Cardiac muscle cell (in vitro differentiated cells and primary cell): ENCODE measurements around the gene APEX1. TPM values are rescaled to one million over a fixed set of nuclear protein-coding genes. Genes with fewer than 3 reads are reported as not detected.
A peak's percentile ranks its signal among the peaks of the same experiment; 100 is the strongest.

Experiments used
- DNase-seq, 2 donors: peaks; one replicate each; pipeline versions ENCODE4 v3.0.0 to v3.0.0-alpha.2; 2010 to 2017; ENCODE audit warnings: low read depth in 1 of 2, low spot score in 1 of 2
- H3K27ac ChIP-seq: fragments of 200-600 bp; sonication (generic); 2 replicates; pipeline ENCODE4 v1.5.1; 2016
- H3K27me3 ChIP-seq: fragments of 200-600 bp; sonication (generic); 2 replicates; pipeline ENCODE4 v1.6.0; 2016; ENCODE audit warnings: control low read depth
- H3K36me3 ChIP-seq: fragments of 200-600 bp; sonication (generic); 2 replicates; pipeline ENCODE4 v1.5.1; 2016; ENCODE audit warnings: control low read depth
- H3K4me1 ChIP-seq: fragments of 200-600 bp; sonication (generic); 2 replicates; pipeline ENCODE4 v1.8.1; 2017; ENCODE audit warnings: low read depth, mild to moderate bottlenecking, mixed run types
- H3K4me3 ChIP-seq: fragments of 200-600 bp; sonication (generic); 2 replicates; pipeline ENCODE4 v1.5.1; 2016; ENCODE audit warnings: mild to moderate bottlenecking
- H3K9me3 ChIP-seq: fragments of 200-600 bp; sonication (generic); 2 replicates; pipeline ENCODE4 v1.5.1; 2017; ENCODE audit warnings: low read depth, mild to moderate bottlenecking, control low read depth
- CTCF ChIP-seq: IDR thresholded peaks from 2 replicates; pipeline ENCODE4 v1.5.1; 2012; ENCODE audit warnings: low read depth, mild to moderate bottlenecking, low read length
- polyA plus RNA-seq: library from polyadenylated mRNA; unstranded; fragments of >200 nt; fragmentation: Nextera tagmentation; extraction: Ambion mirVana; gene quantifications from 2 replicates; pipeline ENCODE4 v1.2.1, GENCODE V29; 2016
- total RNA-seq: library from RNA; depleted of rRNA; stranded (reverse); fragments of >200 nt; gene quantifications from 2 replicates; pipeline ENCODE4 v1.2.3, GENCODE V29; 2016

APEX1 gene
- total and polyA plus RNA-seq, 2 experiments from 2014 or later = 185 to 358 TPM

GRCh38 chr14:20455355-20456300 is 602 bp downstream of the APEX1 start:
- TF ChIP-seq CTCF = no peak
- peaks cover 22% of the 10 kb centered on the region for H3K36me3 ChIP-seq
- peak; percentile 82 to 91 for DNase-seq
- peaks cover 14% of the 10 kb centered on the region for H3K4me1 ChIP-seq
- H3K4me3 ChIP-seq = peak overlapping the region; percentile 51
- no peaks in the 10 kb centered on the region for H3K27me3 ChIP-seq
- peak overlapping the region; percentile 99 for H3K27ac ChIP-seq
- H3K9me3 ChIP-seq = no peaks in the 10 kb centered on the region

- Histone ChIP-seq H3K4me1 (peaks cover 14% of the 10 kb centered on the region), H3K36me3 (peaks cover 20% of the 10 kb centered on the region), H3K4me3 (no peak overlapping the region), H3K27ac (peak overlapping the region; percentile 99), H3K27me3 (no peaks in the 10 kb centered on the region), H3K9me3 (no peaks in the 10 kb centered on the region)
- no peak for TF ChIP-seq CTCF
- DNase-seq = no peak
These were observed 1.9 kb downstream of the APEX1 start for GRCh38 chr14:20456971-20457370.

- H3K27ac ChIP-seq = peak overlapping the region; percentile 46
- H3K27me3 ChIP-seq = no peaks in the 10 kb centered on the region
- H3K36me3 ChIP-seq = peaks cover 20% of the 10 kb centered on the region
- peaks cover 14% of the 10 kb centered on the region for H3K4me1 ChIP-seq
- H3K4me3 ChIP-seq = no peak overlapping the region
- no peak for TF ChIP-seq CTCF
- no peak for DNase-seq
- no peaks in the 10 kb centered on the region for H3K9me3 ChIP-seq
These were observed 3.2 kb downstream of the APEX1 start for GRCh38 chr14:20458031-20458789.

DNA sequence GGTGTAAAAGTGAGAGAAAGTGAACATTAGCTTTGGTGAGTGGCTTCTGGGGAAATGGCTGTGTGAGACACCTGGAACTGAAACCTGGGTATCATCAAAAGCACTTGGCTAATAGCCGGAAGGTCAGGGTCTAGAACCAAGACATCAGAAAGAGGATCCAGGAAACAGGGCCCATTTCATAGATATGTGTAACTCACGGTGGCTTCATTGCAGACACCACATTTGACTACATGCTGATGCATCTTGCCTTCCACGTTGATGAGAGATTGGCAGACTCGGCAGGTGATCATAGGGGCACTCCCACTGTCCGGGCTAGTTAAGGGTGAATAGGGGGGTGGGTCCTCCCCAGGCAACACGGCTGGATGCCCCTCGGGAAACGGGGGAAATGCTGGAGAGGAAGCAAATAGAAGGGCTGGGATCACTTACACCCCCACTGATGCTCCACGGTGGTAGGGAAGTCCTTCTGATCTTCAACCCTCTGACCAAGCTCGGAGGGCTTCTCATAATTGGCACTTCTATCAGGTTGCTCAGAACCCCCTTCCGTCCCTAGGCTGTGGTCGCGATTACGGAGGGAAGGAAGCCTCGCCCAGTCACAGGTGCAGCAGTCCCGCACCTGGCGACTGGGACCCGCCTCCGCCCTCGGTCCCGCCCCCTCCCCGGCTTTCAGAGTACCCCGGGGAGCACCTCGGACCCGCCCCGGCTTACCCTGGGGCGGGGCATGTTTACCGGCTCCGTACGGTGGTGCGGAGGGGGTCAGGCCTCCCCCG is 5.6 kb downstream of the APEX1 start:
- no peak for TF ChIP-seq CTCF
- peak overlapping the region; percentile 92 for H3K4me3 ChIP-seq
- H3K4me1 ChIP-seq = peaks cover 10% of the 10 kb centered on the region
- H3K36me3 ChIP-seq = peaks cover 20% of the 10 kb centered on the region
- no peaks in the 10 kb centered on the region for H3K9me3 ChIP-seq
- DNase-seq = no peak
- no peaks in the 10 kb centered on the region for H3K27me3 ChIP-seq
- H3K27ac ChIP-seq = peak overlapping the region; percentile 92
